H9 (cell line): ENCODE data around the gene TPM4. TPM values are rescaled to one million over a fixed set of nuclear protein-coding genes. Genes with fewer than 3 reads are reported as not detected.

Experiments
- DNase-seq: peaks from one replicate; pipeline ENCODE4 v3.0.0-alpha.2; 2017
- H2AFZ ChIP-seq: one replicate; pipeline ENCODE4 v1.6.1; 2013; ENCODE audit warnings: mild to moderate bottlenecking, low read length, control low read depth, moderate library complexity
- H2AK5ac ChIP-seq: 2 replicates; pipeline ENCODE4 v1.6.1; 2013; ENCODE audit warnings: low read length, control low read depth, mixed read lengths; ENCODE audit not compliant: insufficient read length
- H2BK120ac ChIP-seq: one replicate; pipeline ENCODE4 v1.6.1; 2013; ENCODE audit warnings: low read depth, mild to moderate bottlenecking, low read length, control low read depth, inconsistent platforms; ENCODE audit not compliant: poor library complexity, severe bottlenecking
- H2BK12ac ChIP-seq: 2 replicates; pipeline ENCODE4 v1.6.1; 2013; ENCODE audit warnings: low read length, control low read depth, mixed read lengths, low read depth; ENCODE audit not compliant: insufficient read length
- H2BK15ac ChIP-seq: 2 replicates; pipeline ENCODE4 v1.6.1; 2013; ENCODE audit warnings: low read depth, low read length, control low read depth
- H2BK20ac ChIP-seq: one replicate; pipeline ENCODE4 v1.6.1; 2013; ENCODE audit warnings: low read depth, mild to moderate bottlenecking, low read length, control low read depth, inconsistent platforms; ENCODE audit not compliant: poor library complexity, severe bottlenecking
- H2BK5ac ChIP-seq: 2 replicates; pipeline ENCODE4 v1.6.1; 2013; ENCODE audit warnings: low read length, control low read depth, mixed read lengths; ENCODE audit not compliant: insufficient read length
- H3K14ac ChIP-seq: 2 replicates; pipeline ENCODE4 v1.6.1; 2013; ENCODE audit warnings: low read length, control low read depth; ENCODE audit not compliant: insufficient read depth
- H3K18ac ChIP-seq: 2 replicates; pipeline ENCODE4 v1.6.1; 2013; ENCODE audit warnings: low read depth, mild to moderate bottlenecking, mixed read lengths, low read length, control low read depth; ENCODE audit not compliant: insufficient read length
- H3K23ac ChIP-seq: 2 replicates; pipeline ENCODE4 v1.6.1; 2013; ENCODE audit warnings: low read length, control low read depth, mixed read lengths, low read depth; ENCODE audit not compliant: insufficient read length
- H3K23me2 ChIP-seq: 2 replicates; pipeline ENCODE4 v1.6.1; 2013; ENCODE audit warnings: low read depth, mild to moderate bottlenecking, mixed read lengths, low read length, control low read depth; ENCODE audit not compliant: insufficient read length, poor library complexity, severe bottlenecking
- H3K27ac ChIP-seq: 2 replicates; pipeline ENCODE4 v1.5.1; 2013; ENCODE audit warnings: low read length, control low read depth, mixed read lengths, low read depth; ENCODE audit not compliant: insufficient read length
- H3K27me3 ChIP-seq: 2 replicates; pipeline ENCODE4 v1.6.1; 2013; ENCODE audit warnings: low read length, control low read depth, inconsistent platforms; ENCODE audit not compliant: insufficient read depth
- H3K4ac ChIP-seq: 2 replicates; pipeline ENCODE4 v1.6.1; 2013; ENCODE audit warnings: low read depth, mild to moderate bottlenecking, control low read depth, inconsistent platforms, low read length, moderate library complexity
- H3K4me1 ChIP-seq: 2 replicates; pipeline ENCODE4 v1.6.1; 2013; ENCODE audit warnings: low read length, control low read depth, inconsistent platforms; ENCODE audit not compliant: insufficient read depth
- H3K4me2 ChIP-seq: 2 replicates; pipeline ENCODE4 v1.6.1; 2013; ENCODE audit warnings: low read length, control low read depth, mixed read lengths; ENCODE audit not compliant: insufficient read length, insufficient read depth
- H3K56ac ChIP-seq: 2 replicates; pipeline ENCODE4 v1.6.1; 2013; ENCODE audit warnings: low read depth, mild to moderate bottlenecking, mixed read lengths, low read length, control low read depth; ENCODE audit not compliant: insufficient read length
- H3K79me1 ChIP-seq: 2 replicates; pipeline ENCODE4 v1.6.1; 2013; ENCODE audit warnings: low read depth, mild to moderate bottlenecking, moderate library complexity, low read length, control low read depth, inconsistent platforms; ENCODE audit not compliant: insufficient read depth, poor library complexity, severe bottlenecking
- H3K79me2 ChIP-seq: 2 replicates; pipeline ENCODE4 v1.6.1; 2013; ENCODE audit warnings: low read length, control low read depth, inconsistent platforms; ENCODE audit not compliant: insufficient read depth
- H3K9ac ChIP-seq: 2 replicates; pipeline ENCODE4 v1.6.1; 2013; ENCODE audit warnings: low read length, control low read depth, mixed read lengths; ENCODE audit not compliant: insufficient read length; ENCODE audit errors: extremely low read depth
- H3K9me3 ChIP-seq: one replicate; pipeline ENCODE4 v1.6.1; 2013; ENCODE audit warnings: low read depth, low read length, inconsistent platforms; ENCODE audit not compliant: control insufficient read depth
- H3T11ph ChIP-seq: one replicate; pipeline ENCODE4 v1.6.1; 2013; ENCODE audit warnings: mild to moderate bottlenecking, low read length, control low read depth, inconsistent platforms
- H4K20me1 ChIP-seq: one replicate; pipeline ENCODE4 v1.6.1; 2013; ENCODE audit not compliant: control insufficient read depth, insufficient read length, insufficient read depth
- H4K5ac ChIP-seq: 2 replicates; pipeline ENCODE4 v1.6.1; 2013; ENCODE audit warnings: low read depth, mild to moderate bottlenecking, mixed read lengths, low read length, control low read depth; ENCODE audit not compliant: insufficient read length
- H4K8ac ChIP-seq: replicated peaks from 2 replicates; pipeline ENCODE4 v1.6.1; 2013; ENCODE audit warnings: low read length, control low read depth, mixed read lengths, low read depth; ENCODE audit not compliant: insufficient read length
- H4K91ac ChIP-seq: 2 replicates; pipeline ENCODE4 v1.6.1; 2013; ENCODE audit warnings: low read depth, mild to moderate bottlenecking, moderate library complexity, mixed read lengths, low read length, control low read depth; ENCODE audit not compliant: insufficient read length
- H3K27ac Mint-ChIP-seq, 3 experiments: 2 replicates in 2 of 3; 3 replicates in 1 of 3; pipeline ENCODE4 v1.8.0; 2020 to 2021; ENCODE audit warnings: mixed read lengths in 3 of 3, mild to moderate bottlenecking in 1 of 3, moderate library complexity in 1 of 3
- H3K27me3 Mint-ChIP-seq: 2 replicates; pipeline ENCODE4 v1.8.0; 2021; ENCODE audit warnings: low read depth, mild to moderate bottlenecking, moderate library complexity, mixed read lengths
- H3K36me3 Mint-ChIP-seq, 3 experiments: 2 replicates in 2 of 3; 3 replicates in 1 of 3; pipeline ENCODE4 v1.8.0; 2020 to 2021; ENCODE audit warnings: low read depth in 3 of 3, mixed read lengths in 3 of 3; ENCODE audit not compliant: insufficient read depth in 1 of 3
- H3K4me1 Mint-ChIP-seq, 2 experiments: 2 replicates each; pipeline ENCODE4 v1.8.0; 2020; ENCODE audit warnings: mixed read lengths in 2 of 2
- H3K4me3 Mint-ChIP-seq, 2 experiments: 2 replicates in 1 of 2; 3 replicates in 1 of 2; pipeline ENCODE4 v1.8.0; 2020 to 2021; ENCODE audit warnings: mild to moderate bottlenecking in 2 of 2, mixed read lengths in 2 of 2, moderate library complexity in 1 of 2
- H3K9me3 Mint-ChIP-seq, 2 experiments: 2 replicates in 1 of 2; 3 replicates in 1 of 2; pipeline ENCODE4 v1.8.0; 2020; ENCODE audit warnings: mild to moderate bottlenecking in 2 of 2, mixed read lengths in 2 of 2, moderate library complexity in 1 of 2
- WGBS: extraction: QIAGEN DNeasy Blood & Tissue Kit; methylation state at CpG from one replicate; pipeline ENCODE4 v1.1.7; 2013; ENCODE audit warnings: missing lambda C conversion rate, low lambda C conversion rate, mixed read lengths; ENCODE audit not compliant: insufficient read length; ENCODE audit errors: extremely low coverage; 5-methylcytosine and 5-hydroxymethylcytosine counted together
- total RNA-seq: library from RNA; stranded (reverse); gene quantifications from 2 replicates; pipeline ENCODE4 v1.2.1, GENCODE V29; 2021
- TF ChIP-seq, protein P1 (sequence below): fragments of 200-600 bp; sonication (generic); conservative IDR thresholded peaks from 3 replicates; pipeline ENCODE4 v1.8.0; 2021; ENCODE audit warnings: antibody characterized with exemption, mild to moderate bottlenecking

The TPM4 gene
- total RNA-seq, 1 experiment from 2014 or later: 431 TPM

DNA sequence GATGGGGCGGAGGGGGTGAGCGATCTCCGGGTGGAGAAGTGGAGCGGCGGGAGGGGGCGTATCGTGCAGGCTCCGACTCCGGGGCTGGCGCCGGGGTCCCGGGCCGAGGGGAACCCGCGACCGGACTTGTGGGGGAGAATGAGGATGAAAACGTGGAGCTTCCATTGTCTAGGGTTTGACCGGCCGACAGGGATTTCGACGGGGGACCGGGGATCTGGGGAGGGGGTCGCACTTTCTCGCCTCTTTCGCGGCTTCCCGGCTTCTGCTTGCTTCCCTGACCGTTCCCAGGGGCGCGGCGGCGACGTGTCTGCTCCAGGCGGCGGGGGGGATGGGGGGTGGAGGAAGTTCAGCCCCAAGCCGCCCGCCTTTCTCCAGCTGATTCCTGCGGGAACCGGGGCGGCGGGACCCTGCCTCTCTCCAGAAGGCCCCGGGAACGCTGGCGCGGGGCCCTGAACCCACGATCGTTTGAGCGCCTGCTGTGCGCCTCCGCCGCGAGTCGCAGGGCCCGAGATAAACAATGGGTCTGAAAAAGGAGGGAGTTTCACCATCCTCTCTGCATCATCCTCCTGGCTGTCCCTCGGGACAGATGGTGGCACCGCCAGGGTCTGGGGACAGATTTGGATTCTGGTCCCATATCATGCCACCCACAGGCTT lies 790 bp downstream of the TPM4 start:
- H3K27ac Mint-ChIP-seq: peak overlapping the region; percentile 90 to 98 (median 96)
- peaks cover 4% of the 10 kb centered on the region for H3K4me1 ChIP-seq
- peaks cover 33% of the 10 kb centered on the region; the same call in 1 of the 2 replicates for H3K79me2 ChIP-seq
- peaks cover 24 to 37% (median 30%) of the 10 kb centered on the region in 3 experiments for H3K36me3 Mint-ChIP-seq
- no peak overlapping the region for H2AK5ac ChIP-seq
- H3K9me3 ChIP-seq: no peaks in the 10 kb centered on the region
- H3K27me3 Mint-ChIP-seq: no peaks in the 10 kb centered on the region
- H3K23me2 ChIP-seq: peaks cover 14% of the 10 kb centered on the region
- H2AFZ ChIP-seq: no peak overlapping the region
- H3K4ac ChIP-seq: peak overlapping the region; percentile 23; the same call in 1 of the 2 replicates
- H3T11ph ChIP-seq: peak overlapping the region; percentile 62
- H3K56ac ChIP-seq: peak overlapping the region; percentile 35
- H3K9me3 Mint-ChIP-seq: no peaks in the 10 kb centered on the region; a peak in 1 of 5 replicates
- no peaks in the 10 kb centered on the region for H4K20me1 ChIP-seq
- peak overlapping the region; percentile 66 for H3K4me2 ChIP-seq
- peak overlapping the region; percentile 85 to 92 for H3K4me3 Mint-ChIP-seq
- no peak overlapping the region for H4K8ac ChIP-seq
- H3K4me1 Mint-ChIP-seq: peaks cover 36 to 48% of the 10 kb centered on the region in 2 experiments
- H3K27me3 ChIP-seq: no peaks in the 10 kb centered on the region
- H2BK15ac ChIP-seq: no peak overlapping the region
- TF ChIP-seq, protein P1, sequence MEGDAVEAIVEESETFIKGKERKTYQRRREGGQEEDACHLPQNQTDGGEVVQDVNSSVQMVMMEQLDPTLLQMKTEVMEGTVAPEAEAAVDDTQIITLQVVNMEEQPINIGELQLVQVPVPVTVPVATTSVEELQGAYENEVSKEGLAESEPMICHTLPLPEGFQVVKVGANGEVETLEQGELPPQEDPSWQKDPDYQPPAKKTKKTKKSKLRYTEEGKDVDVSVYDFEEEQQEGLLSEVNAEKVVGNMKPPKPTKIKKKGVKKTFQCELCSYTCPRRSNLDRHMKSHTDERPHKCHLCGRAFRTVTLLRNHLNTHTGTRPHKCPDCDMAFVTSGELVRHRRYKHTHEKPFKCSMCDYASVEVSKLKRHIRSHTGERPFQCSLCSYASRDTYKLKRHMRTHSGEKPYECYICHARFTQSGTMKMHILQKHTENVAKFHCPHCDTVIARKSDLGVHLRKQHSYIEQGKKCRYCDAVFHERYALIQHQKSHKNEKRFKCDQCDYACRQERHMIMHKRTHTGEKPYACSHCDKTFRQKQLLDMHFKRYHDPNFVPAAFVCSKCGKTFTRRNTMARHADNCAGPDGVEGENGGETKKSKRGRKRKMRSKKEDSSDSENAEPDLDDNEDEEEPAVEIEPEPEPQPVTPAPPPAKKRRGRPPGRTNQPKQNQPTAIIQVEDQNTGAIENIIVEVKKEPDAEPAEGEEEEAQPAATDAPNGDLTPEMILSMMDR: no peak
- peak overlapping the region; percentile 69 for H2BK12ac ChIP-seq
- peak overlapping the region; percentile 98 for H3K9ac ChIP-seq
- peak overlapping the region; percentile 100 for H2BK120ac ChIP-seq
- no peak overlapping the region for H3K23ac ChIP-seq
- no CpG with 5 or more reads among the region's 56 CpGs for WGBS
- H2BK20ac ChIP-seq: no peak overlapping the region
- H3K27ac ChIP-seq: peak overlapping the region; percentile 89
- peak overlapping the region; percentile 54 for H4K5ac ChIP-seq
- peak overlapping the region; percentile 100 for H3K14ac ChIP-seq
- H3K79me1 ChIP-seq: no peaks in the 10 kb centered on the region
- peak overlapping the region; percentile 60 for H4K91ac ChIP-seq
- no peak for DNase-seq
- peak overlapping the region; percentile 100 for H3K18ac ChIP-seq
- H2BK5ac ChIP-seq: peak overlapping the region; percentile 82
